ENCODE measurements around the gene TEX36. TPM values are rescaled to one million over a fixed set of nuclear protein-coding genes. Genes with fewer than 3 reads are reported as not detected.
"Not testable (repeated sequence)": the region's sequence is repeated elsewhere in the genome, so short reads cannot be mapped to it uniquely, and the experiment has no call there.

The TEX36 gene
- total RNA-seq, 3 donors from 2014 or later (not counting 1 experiment from before 2014, with no cell fraction given) = not detected

- H3K4me1 Mint-ChIP-seq = peaks cover 12 to 30% of the 10 kb centered on the region in 2 donors
- Histone ChIP-seq H3K27ac (ENCODE audit: low read length) (no peak overlapping the region), H3K4me1 (ENCODE audit: control insufficient read depth, insufficient read depth, low read length) (peaks cover 23% of the 10 kb centered on the region), H3K9me3 (ENCODE audit: control insufficient read depth, insufficient read depth, low read length) (no peaks in the 10 kb centered on the region), H3K4me3 (ENCODE audit: low read length) (no peak overlapping the region), H3K36me3 (ENCODE audit: control insufficient read depth, insufficient read depth, low read length) (peaks cover 46% of the 10 kb centered on the region), H3K27me3 (ENCODE audit: control insufficient read depth, insufficient read depth, low read length) (no peaks in the 10 kb centered on the region)
- ATAC-seq (no peak), DNase-seq (no peak)
- peak overlapping the region; percentile 97 for H3K4me3 Mint-ChIP-seq
- peaks cover 22% of the 10 kb centered on the region for H3K36me3 Mint-ChIP-seq
- peak overlapping the region in 1 of 2 donors; percentile 57 for H3K27ac Mint-ChIP-seq
- no peak for TF ChIP-seq CTCF (IDR thresholded peaks at IDR 0.05)
- intact Hi-C loops (cut with micrococcal nuclease) = no loop called here
- 84% methylated on average over 6 of the region's 6 CpGs for WGBS (ENCODE audit: insufficient coverage)
- H3K9me3 Mint-ChIP-seq = no peaks in the 10 kb centered on the region
- no peaks in the 10 kb centered on the region for H3K27me3 Mint-ChIP-seq (ENCODE audit: low read depth in 2 of 2)
These were observed 38.1 kb upstream of the TEX36 start for GRCh38 chr10:125721035-125721434.

- Mint-ChIP-seq H3K27me3 (ENCODE audit: low read depth in 2 of 2) (no peaks in the 10 kb centered on the region), H3K9me3 (no peaks in the 10 kb centered on the region), H3K4me3 (peak overlapping the region; percentile 97), H3K36me3 (peaks cover 12% of the 10 kb centered on the region), H3K4me1 (peaks cover 12 to 30% of the 10 kb centered on the region in 2 donors), H3K27ac (peak overlapping the region; percentile 92 to 96)
- H3K27ac ChIP-seq (ENCODE audit: low read length) = peak overlapping the region; percentile 89
- DNase-seq = no peak
- ATAC-seq = no peak
- intact Hi-C loops (cut with micrococcal nuclease) = no loop called here
- TF ChIP-seq CTCF (IDR thresholded peaks at IDR 0.05) = no peak
- H3K4me1 ChIP-seq (ENCODE audit: control insufficient read depth, insufficient read depth, low read length) = peaks cover 23% of the 10 kb centered on the region
- H3K4me3 ChIP-seq (ENCODE audit: low read length) = peak overlapping the region; percentile 84
- no peaks in the 10 kb centered on the region for H3K27me3 ChIP-seq (ENCODE audit: control insufficient read depth, insufficient read depth, low read length)
- peaks cover 36% of the 10 kb centered on the region for H3K36me3 ChIP-seq (ENCODE audit: control insufficient read depth, insufficient read depth, low read length)
- H3K9me3 ChIP-seq (ENCODE audit: control insufficient read depth, insufficient read depth, low read length) = no peaks in the 10 kb centered on the region
- WGBS (ENCODE audit: insufficient coverage) = 1% methylated on average over 15 of the region's 15 CpGs
These were observed 37.0 kb upstream of the TEX36 start for GRCh38 chr10:125720002-125720382.

- Histone ChIP-seq H3K27me3 (ENCODE audit: control insufficient read depth, insufficient read depth, low read length) (no peaks in the 10 kb centered on the region), H3K4me1 (ENCODE audit: control insufficient read depth, insufficient read depth, low read length) (peaks cover 23% of the 10 kb centered on the region), H3K4me3 (ENCODE audit: low read length) (peak within 1 kb of the TSS; percentile 84), H3K27ac (ENCODE audit: low read length) (peak within 1 kb of the TSS; percentile 89), H3K9me3 (ENCODE audit: control insufficient read depth, insufficient read depth, low read length) (no peaks in the 10 kb centered on the region), H3K36me3 (ENCODE audit: control insufficient read depth, insufficient read depth, low read length) (peaks cover 30% of the 10 kb centered on the region)
- no peak for TF ChIP-seq CTCF (IDR thresholded peaks at IDR 0.05)
- Mint-ChIP-seq H3K4me3 (peak within 1 kb of the TSS; percentile 97), H3K36me3 (peaks cover 7% of the 10 kb centered on the region), H3K4me1 (peaks cover 12 to 30% of the 10 kb centered on the region in 2 donors), H3K27me3 (ENCODE audit: low read depth in 2 of 2) (no peaks in the 10 kb centered on the region), H3K27ac (peak within 1 kb of the TSS; percentile 92 to 96), H3K9me3 (no peaks in the 10 kb centered on the region)
- DNase-seq (peak; percentile 99 to 100), ATAC-seq (peak; percentile 91 to 98 (median 92))
- under 1% methylated on average over 72 of the region's 72 CpGs for WGBS (ENCODE audit: insufficient coverage)
- intact Hi-C loops (cut with micrococcal nuclease) = loop anchor here (1.0 to 2.0 kb wide), 2 partner anchors 104 to 803 kb away; partner anchors contain the start of genes BCCIP and UROS
These were observed 36.4 kb upstream of the TEX36 start, which contains the start of gene EDRF1 for GRCh38 chr10:125719173-125720001. Gene EDRF1 (plus strand): TSS chr10:125719709. CDS start chr10:125719808, 99 bp downstream.

- H3K27ac ChIP-seq (ENCODE audit: low read length); H3K27me3 ChIP-seq (ENCODE audit: control insufficient read depth, insufficient read depth, low read length); DNase-seq; intact Hi-C loops (cut with micrococcal nuclease); H3K27me3 Mint-ChIP-seq (ENCODE audit: low read depth in 2 of 2); H3K27ac Mint-ChIP-seq; ATAC-seq; H3K4me3 Mint-ChIP-seq; H3K36me3 Mint-ChIP-seq; H3K36me3 ChIP-seq (ENCODE audit: control insufficient read depth, insufficient read depth, low read length); H3K4me3 ChIP-seq (ENCODE audit: low read length); H3K9me3 Mint-ChIP-seq: not testable (repeated sequence)
- Histone ChIP-seq H3K4me1 (ENCODE audit: control insufficient read depth, insufficient read depth, low read length) (peaks cover 12% of the 10 kb centered on the region), H3K9me3 (ENCODE audit: control insufficient read depth, insufficient read depth, low read length) (peaks cover 11% of the 10 kb centered on the region)
- no CpG with 5 or more reads among the region's 4 CpGs for WGBS (ENCODE audit: insufficient coverage)
- peaks cover 13 to 15% of the 10 kb centered on the region in 2 donors for H3K4me1 Mint-ChIP-seq
These were observed 31.8 kb upstream of the TEX36 start for GRCh38 chr10:125714728-125715127.
